ENCODE data around the gene LLCFC1.

GRCh38 chr7:142894112-142894984 is 44.9 kb upstream of the LLCFC1 start:
- TF ChIP-seq TCF4 (CRISPR knock-in tag; IDR thresholded peaks at IDR 0.05; ENCODE audit: borderline replicate concordance), result no peak
- no peak for TF ChIP-seq ZFP30 (CRISPR knock-in tag; IDR thresholded peaks at IDR 0.05)
- no peak for TF ChIP-seq CSDC2 (CRISPR knock-in tag; IDR thresholded peaks at IDR 0.05)
- TF ChIP-seq RARB (CRISPR knock-in tag; IDR thresholded peaks at IDR 0.05), result no peak
- TF ChIP-seq PATZ1 (CRISPR knock-in tag; IDR thresholded peaks at IDR 0.05; ENCODE audit: borderline replicate concordance), result no peak
- no peak for TF ChIP-seq ZFP3 (CRISPR knock-in tag; IDR thresholded peaks at IDR 0.05)
- no peak for TF ChIP-seq CREB5 (CRISPR knock-in tag; IDR thresholded peaks at IDR 0.05; ENCODE audit: low read depth)
- no peak for TF ChIP-seq POU6F1 (CRISPR knock-in tag; IDR thresholded peaks at IDR 0.05; ENCODE audit: borderline replicate concordance, low read depth)
- no peak for TF ChIP-seq CSRNP3 (CRISPR knock-in tag; IDR thresholded peaks at IDR 0.05)
- TF ChIP-seq ISL1 (CRISPR knock-in tag; IDR thresholded peaks at IDR 0.05), result no peak
- no peak for TF ChIP-seq ZNF8 (CRISPR knock-in tag; IDR thresholded peaks at IDR 0.05)
- no peak for TF ChIP-seq ZNF70 (CRISPR knock-in tag; IDR thresholded peaks at IDR 0.05)
